Measurements from ENCODE around the gene CASS4.

GRCh38 chr20:56422824-56423189, 10.7 kb downstream of the CASS4 start:
- TF ChIP-seq CTCF (IDR thresholded peaks at IDR 0.05): no peak
- TF ChIP-seq POLR2A (IDR thresholded peaks at IDR 0.05): no peak

All from transverse colon (tissue), 3 donors.